NB4 (cell line): Measurements from ENCODE around the gene TMEM273.

ENCODE experiments used
- POLR2A ChIP-seq: IDR thresholded peaks from 2 replicates; pipeline ENCODE4 v1.6.1; 2011; ENCODE audit warnings: mild to moderate bottlenecking; ENCODE audit not compliant: insufficient read length; ENCODE audit errors: extremely low read depth
- TF ChIP-seq, protein P1 (sequence below): IDR thresholded peaks from one replicate; pipeline ENCODE4 v1.5.1; 2012; ENCODE audit warnings: low read depth, low read length
- TF ChIP-seq, protein P2 (sequence below): IDR thresholded peaks from 2 replicates; pipeline ENCODE4 v1.6.1; 2011; ENCODE audit warnings: low read depth, low read length

DNA sequence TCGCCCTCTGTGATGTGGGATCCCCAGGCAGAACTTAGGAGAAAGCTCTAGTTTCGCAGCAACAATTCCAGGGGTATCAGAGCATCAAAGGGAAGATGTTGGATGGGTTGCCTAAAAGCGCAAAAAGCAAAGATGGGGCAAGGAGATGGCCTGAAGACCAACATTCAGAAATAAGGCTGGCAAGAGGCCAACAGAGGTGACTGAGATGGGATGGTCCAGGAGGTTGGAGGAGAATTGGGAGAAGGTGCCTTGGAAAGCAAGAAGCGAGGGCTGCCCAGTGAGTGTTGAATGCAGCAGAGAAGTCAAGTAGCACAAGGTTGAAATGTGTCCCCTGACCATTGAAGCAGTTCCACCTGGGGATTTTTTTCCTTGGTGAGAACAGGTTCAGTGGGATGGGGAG, 38.4 kb upstream of the TMEM273 start:
- TF ChIP-seq, protein P1, sequence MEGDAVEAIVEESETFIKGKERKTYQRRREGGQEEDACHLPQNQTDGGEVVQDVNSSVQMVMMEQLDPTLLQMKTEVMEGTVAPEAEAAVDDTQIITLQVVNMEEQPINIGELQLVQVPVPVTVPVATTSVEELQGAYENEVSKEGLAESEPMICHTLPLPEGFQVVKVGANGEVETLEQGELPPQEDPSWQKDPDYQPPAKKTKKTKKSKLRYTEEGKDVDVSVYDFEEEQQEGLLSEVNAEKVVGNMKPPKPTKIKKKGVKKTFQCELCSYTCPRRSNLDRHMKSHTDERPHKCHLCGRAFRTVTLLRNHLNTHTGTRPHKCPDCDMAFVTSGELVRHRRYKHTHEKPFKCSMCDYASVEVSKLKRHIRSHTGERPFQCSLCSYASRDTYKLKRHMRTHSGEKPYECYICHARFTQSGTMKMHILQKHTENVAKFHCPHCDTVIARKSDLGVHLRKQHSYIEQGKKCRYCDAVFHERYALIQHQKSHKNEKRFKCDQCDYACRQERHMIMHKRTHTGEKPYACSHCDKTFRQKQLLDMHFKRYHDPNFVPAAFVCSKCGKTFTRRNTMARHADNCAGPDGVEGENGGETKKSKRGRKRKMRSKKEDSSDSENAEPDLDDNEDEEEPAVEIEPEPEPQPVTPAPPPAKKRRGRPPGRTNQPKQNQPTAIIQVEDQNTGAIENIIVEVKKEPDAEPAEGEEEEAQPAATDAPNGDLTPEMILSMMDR = no peak
- TF ChIP-seq POLR2A = no peak
- TF ChIP-seq, protein P2, sequence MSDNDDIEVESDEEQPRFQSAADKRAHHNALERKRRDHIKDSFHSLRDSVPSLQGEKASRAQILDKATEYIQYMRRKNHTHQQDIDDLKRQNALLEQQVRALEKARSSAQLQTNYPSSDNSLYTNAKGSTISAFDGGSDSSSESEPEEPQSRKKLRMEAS = no peak
